GM21381 (cell line): ENCODE measurements around the gene NT5DC1.

Source experiments
- ATAC-seq: cut with Tn5 transposase; IDR thresholded peaks from one replicate; pipeline ENCODE4 v1.9.1; 2021; ENCODE audit warnings: mild to moderate bottlenecking, moderate library complexity; ENCODE audit not compliant: unreplicated experiment

NT5DC1 gene

GRCh38 chr6:116180375-116180774 is 79.7 kb downstream of the NT5DC1 start:
- ATAC-seq: no peak

- ATAC-seq: no peak
Observed at GRCh38 chr6:116189472-116189871, 88.8 kb downstream of the NT5DC1 start.

GRCh38 chr6:116190550-116190949 is 89.9 kb downstream of the NT5DC1 start:
- ATAC-seq: no peak

GRCh38 chr6:116191881-116192280 is 91.2 kb downstream of the NT5DC1 start:
- no peak for ATAC-seq

- no peak for ATAC-seq
Observed at GRCh38 chr6:116192786-116193185, 92.1 kb downstream of the NT5DC1 start.

GRCh38 chr6:116196841-116197240 is 96.2 kb downstream of the NT5DC1 start:
- ATAC-seq: no peak

GRCh38 chr6:116200619-116201249 is 100.1 kb downstream of the NT5DC1 start:
- ATAC-seq: no peak

- ATAC-seq: no peak
Observed at GRCh38 chr6:116201538-116201937, 100.9 kb downstream of the NT5DC1 start.

- no peak for ATAC-seq
Observed at GRCh38 chr6:116205281-116205680, 104.6 kb downstream of the NT5DC1 start.

- no peak for ATAC-seq
Observed at GRCh38 chr6:116206231-116206903, 105.7 kb downstream of the NT5DC1 start.

GRCh38 chr6:116208056-116208785 is 107.6 kb downstream of the NT5DC1 start:
- ATAC-seq: no peak

GRCh38 chr6:116210316-116210715 is 109.7 kb downstream of the NT5DC1 start:
- no peak for ATAC-seq

GRCh38 chr6:116210750-116211425 is 110.2 kb downstream of the NT5DC1 start:
- ATAC-seq: no peak

GRCh38 chr6:116214681-116215080 is 114.0 kb downstream of the NT5DC1 start:
- no peak for ATAC-seq

GRCh38 chr6:116215414-116215813 is 114.8 kb downstream of the NT5DC1 start:
- no peak for ATAC-seq

- ATAC-seq: peak; percentile 53
Observed at GRCh38 chr6:116217069-116217468, 116.4 kb downstream of the NT5DC1 start.

- no peak for ATAC-seq
Observed at GRCh38 chr6:116218172-116218633, 117.5 kb downstream of the NT5DC1 start.

- ATAC-seq: no peak
Observed at GRCh38 chr6:116218866-116219265, 118.2 kb downstream of the NT5DC1 start.

- no peak for ATAC-seq
Observed at GRCh38 chr6:116221067-116221466, 120.4 kb downstream of the NT5DC1 start.

GRCh38 chr6:116221911-116222310 is 121.3 kb downstream of the NT5DC1 start:
- no peak for ATAC-seq

- no peak for ATAC-seq
Observed at GRCh38 chr6:116223355-116223754, 122.7 kb downstream of the NT5DC1 start.
